D721Med (cell line): Measurements from ENCODE around the gene RADX.

Experiments used
- DNase-seq: peaks from one replicate; pipeline ENCODE4 v3.0.0; 2011; ENCODE audit warnings: low spot score; ENCODE audit not compliant: insufficient read length
- FAIRE-seq: peaks from 2 replicates; lab custom pipeline; 2011; peaks lifted over from hg19 to GRCh38; lab: Jason Lieb, UNC
- TF ChIP-seq, protein P1 (sequence below): IDR thresholded peaks from 2 replicates; pipeline ENCODE4 v1.5.1; 2012; ENCODE audit warnings: mild to moderate bottlenecking, control low read depth; ENCODE audit not compliant: insufficient read depth; ENCODE audit errors: missing control alignments

Gene RADX

DNA sequence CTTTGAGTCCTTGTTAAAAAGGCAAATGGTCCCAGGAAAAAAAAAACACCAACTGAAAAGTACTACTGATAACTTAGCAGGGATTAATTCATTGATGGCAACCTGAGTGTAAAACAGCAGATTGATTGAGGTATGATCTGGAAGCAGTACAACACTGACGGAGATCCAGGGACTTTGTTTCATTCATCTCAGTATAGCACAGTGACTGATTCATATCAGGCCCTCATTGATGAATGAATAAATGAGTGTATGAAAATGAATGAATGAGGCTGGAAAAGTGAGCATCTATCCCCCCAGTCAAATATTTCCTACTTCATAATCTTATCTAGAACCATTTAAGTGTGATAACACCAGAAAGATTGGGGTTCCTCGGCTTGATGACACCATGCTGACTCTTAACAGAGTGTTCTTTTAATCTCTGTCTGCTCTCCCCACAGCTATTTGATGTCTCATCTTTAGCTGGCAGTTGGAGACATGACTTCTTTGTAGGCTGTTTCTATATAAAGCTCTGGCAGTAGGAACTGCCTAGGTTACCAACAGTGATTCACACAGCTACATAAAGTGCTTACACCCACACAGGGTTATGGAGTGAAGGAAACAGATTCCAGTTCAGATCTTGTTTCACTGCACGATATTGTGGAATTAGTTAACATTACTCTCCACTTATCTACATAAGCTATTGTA, 96.1 kb downstream of the RADX start:
- TF ChIP-seq, protein P1, sequence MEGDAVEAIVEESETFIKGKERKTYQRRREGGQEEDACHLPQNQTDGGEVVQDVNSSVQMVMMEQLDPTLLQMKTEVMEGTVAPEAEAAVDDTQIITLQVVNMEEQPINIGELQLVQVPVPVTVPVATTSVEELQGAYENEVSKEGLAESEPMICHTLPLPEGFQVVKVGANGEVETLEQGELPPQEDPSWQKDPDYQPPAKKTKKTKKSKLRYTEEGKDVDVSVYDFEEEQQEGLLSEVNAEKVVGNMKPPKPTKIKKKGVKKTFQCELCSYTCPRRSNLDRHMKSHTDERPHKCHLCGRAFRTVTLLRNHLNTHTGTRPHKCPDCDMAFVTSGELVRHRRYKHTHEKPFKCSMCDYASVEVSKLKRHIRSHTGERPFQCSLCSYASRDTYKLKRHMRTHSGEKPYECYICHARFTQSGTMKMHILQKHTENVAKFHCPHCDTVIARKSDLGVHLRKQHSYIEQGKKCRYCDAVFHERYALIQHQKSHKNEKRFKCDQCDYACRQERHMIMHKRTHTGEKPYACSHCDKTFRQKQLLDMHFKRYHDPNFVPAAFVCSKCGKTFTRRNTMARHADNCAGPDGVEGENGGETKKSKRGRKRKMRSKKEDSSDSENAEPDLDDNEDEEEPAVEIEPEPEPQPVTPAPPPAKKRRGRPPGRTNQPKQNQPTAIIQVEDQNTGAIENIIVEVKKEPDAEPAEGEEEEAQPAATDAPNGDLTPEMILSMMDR, result no peak
- DNase-seq (no peak), FAIRE-seq (no peak)

DNA sequence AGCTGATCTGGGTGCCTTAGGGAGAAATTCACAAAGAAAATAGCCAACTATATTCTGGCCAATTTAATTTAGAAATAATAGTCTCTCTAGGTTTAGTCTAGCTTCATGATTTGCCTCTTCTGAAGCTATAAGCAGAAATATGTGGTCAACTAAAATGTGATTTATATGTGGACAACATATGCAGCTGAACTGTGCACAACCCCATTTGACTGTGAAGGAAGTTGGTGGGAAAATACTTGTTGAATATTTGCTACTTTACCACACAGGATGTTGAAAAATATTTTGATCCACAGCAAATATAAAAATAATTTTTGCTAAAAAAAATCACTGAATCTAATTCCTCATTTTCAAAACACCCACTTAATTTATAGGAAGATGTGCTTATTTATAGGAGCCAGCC, 99.0 kb downstream of the RADX start:
- TF ChIP-seq, protein P1, result no peak
- DNase-seq, result no peak
- FAIRE-seq, result no peak

DNA sequence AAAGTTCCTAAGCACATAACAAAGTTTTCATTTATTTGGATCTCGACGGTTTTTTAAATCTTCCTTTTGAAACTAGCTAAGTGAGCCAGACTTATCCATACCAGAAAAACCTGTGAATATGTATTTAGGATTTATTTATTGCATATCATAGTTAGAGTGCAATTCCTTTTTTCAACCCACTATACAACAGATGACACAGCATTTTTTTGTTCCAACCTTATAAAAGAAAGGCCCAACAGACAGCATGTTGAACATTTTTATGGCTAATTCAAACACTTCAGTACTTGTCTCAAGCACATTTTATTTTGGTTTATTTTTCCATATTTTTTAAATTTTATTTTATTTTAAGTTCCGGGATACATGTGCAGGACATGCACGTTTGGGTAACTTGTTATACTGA, 99.6 kb downstream of the RADX start:
- FAIRE-seq (no peak), DNase-seq (no peak)
- TF ChIP-seq, protein P1, result no peak

GRCh38 chrX:106716004-106716403, 104.2 kb downstream of the RADX start:
- no peak for DNase-seq
- TF ChIP-seq, protein P1, result no peak
- FAIRE-seq, result no peak

GRCh38 chrX:106716463-106716862, 104.7 kb downstream of the RADX start:
- FAIRE-seq (no peak), DNase-seq (no peak)
- TF ChIP-seq, protein P1, result no peak

- TF ChIP-seq, protein P1, result no peak
- FAIRE-seq, result no peak
- DNase-seq, result no peak
Measured at GRCh38 chrX:106718709-106719108, 106.9 kb downstream of the RADX start.

GRCh38 chrX:106725931-106726330, 114.2 kb downstream of the RADX start:
- TF ChIP-seq, protein P1, result no peak
- no peak for DNase-seq
- FAIRE-seq, result no peak
